ENCODE measurements around the gene SPTBN1.

The SPTBN1 gene

GRCh38 chr2:54549917-54550518 is 93.9 kb downstream of the SPTBN1 start:
- no peak for TF ChIP-seq ZFX (IDR thresholded peaks at IDR 0.05)
- no peak for TF ChIP-seq CTCF (conservative IDR thresholded peaks at IDR 0.05)
- H3K27ac ChIP-seq = no peak overlapping the region

- H3K27ac ChIP-seq = no peak overlapping the region
- TF ChIP-seq CTCF (conservative IDR thresholded peaks at IDR 0.05) (no peak), ZFX (IDR thresholded peaks at IDR 0.05) (no peak)
Measured at GRCh38 chr2:54550547-54550946, 94.4 kb downstream of the SPTBN1 start.

GRCh38 chr2:54551123-54551756 is 95.1 kb downstream of the SPTBN1 start:
- no peak overlapping the region for H3K27ac ChIP-seq
- TF ChIP-seq CTCF (conservative IDR thresholded peaks at IDR 0.05) (no peak), ZFX (IDR thresholded peaks at IDR 0.05) (no peak)

GRCh38 chr2:54553075-54553474 is 96.9 kb downstream of the SPTBN1 start:
- TF ChIP-seq ZFX (IDR thresholded peaks at IDR 0.05) (no peak), CTCF (conservative IDR thresholded peaks at IDR 0.05) (no peak)
- no peak overlapping the region for H3K27ac ChIP-seq

GRCh38 chr2:54553775-54554174 is 97.6 kb downstream of the SPTBN1 start:
- H3K27ac ChIP-seq = no peak overlapping the region
- no peak for TF ChIP-seq CTCF (conservative IDR thresholded peaks at IDR 0.05)
- no peak for TF ChIP-seq ZFX (IDR thresholded peaks at IDR 0.05)

- H3K27ac ChIP-seq = no peak overlapping the region
- no peak for TF ChIP-seq ZFX (IDR thresholded peaks at IDR 0.05)
- no peak for TF ChIP-seq CTCF (conservative IDR thresholded peaks at IDR 0.05)
Measured at GRCh38 chr2:54555318-54555837, 99.3 kb downstream of the SPTBN1 start.

- no peak for TF ChIP-seq CTCF (conservative IDR thresholded peaks at IDR 0.05)
- no peak for TF ChIP-seq ZFX (IDR thresholded peaks at IDR 0.05)
- H3K27ac ChIP-seq = no peak overlapping the region
Measured at GRCh38 chr2:54556621-54557121, 100.5 kb downstream of the SPTBN1 start.

All from C4-2B (cell line).